ENCODE data around the gene GBP2.

DNA sequence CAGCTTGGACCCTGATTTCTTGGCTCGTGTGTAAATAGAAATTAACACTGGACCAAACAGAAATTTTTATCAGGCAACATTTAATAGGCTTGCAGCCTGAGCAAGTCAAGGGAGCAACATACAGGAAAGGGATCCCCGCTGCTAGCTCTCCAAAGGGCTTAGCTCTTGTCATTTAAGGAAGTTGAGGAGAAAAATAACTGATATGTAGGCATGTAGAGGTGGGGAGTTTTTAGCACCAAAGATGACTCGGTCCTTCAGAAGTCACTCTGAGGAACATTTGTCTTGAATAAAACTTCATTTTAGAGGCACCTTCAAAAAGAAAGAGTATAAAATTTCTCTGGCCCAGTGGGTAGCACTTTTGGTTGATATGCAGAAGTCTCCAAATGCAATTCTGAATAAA is 27.1 kb downstream of the GBP2 start:
- TF ChIP-seq, protein P1, sequence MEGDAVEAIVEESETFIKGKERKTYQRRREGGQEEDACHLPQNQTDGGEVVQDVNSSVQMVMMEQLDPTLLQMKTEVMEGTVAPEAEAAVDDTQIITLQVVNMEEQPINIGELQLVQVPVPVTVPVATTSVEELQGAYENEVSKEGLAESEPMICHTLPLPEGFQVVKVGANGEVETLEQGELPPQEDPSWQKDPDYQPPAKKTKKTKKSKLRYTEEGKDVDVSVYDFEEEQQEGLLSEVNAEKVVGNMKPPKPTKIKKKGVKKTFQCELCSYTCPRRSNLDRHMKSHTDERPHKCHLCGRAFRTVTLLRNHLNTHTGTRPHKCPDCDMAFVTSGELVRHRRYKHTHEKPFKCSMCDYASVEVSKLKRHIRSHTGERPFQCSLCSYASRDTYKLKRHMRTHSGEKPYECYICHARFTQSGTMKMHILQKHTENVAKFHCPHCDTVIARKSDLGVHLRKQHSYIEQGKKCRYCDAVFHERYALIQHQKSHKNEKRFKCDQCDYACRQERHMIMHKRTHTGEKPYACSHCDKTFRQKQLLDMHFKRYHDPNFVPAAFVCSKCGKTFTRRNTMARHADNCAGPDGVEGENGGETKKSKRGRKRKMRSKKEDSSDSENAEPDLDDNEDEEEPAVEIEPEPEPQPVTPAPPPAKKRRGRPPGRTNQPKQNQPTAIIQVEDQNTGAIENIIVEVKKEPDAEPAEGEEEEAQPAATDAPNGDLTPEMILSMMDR (IDR thresholded peaks at IDR 0.05), result no peak
- TF ChIP-seq POLR2A (IDR thresholded peaks at IDR 0.05), result no peak
